Endothelial cell of umbilical vein (primary cell): ENCODE measurements around the gene SNCA. TPM values are rescaled to one million over a fixed set of nuclear protein-coding genes. Genes with fewer than 3 reads are reported as not detected.

Source experiments
- BruUV-seq: library from RNA; stranded (reverse); fragments of 400-500 nt; replicated peaks from 2 replicates; lab custom pipeline; 2021; lab: Mats Ljungman, UMichigan
- CTCF ChIA-PET: fragments of 300-600, 350-600 bp; sonication (Branson Sonifier 250); formaldehyde crosslinking; loops from one replicate; lab custom pipeline; 2021; ENCODE audit warnings: antibody characterized with exemption, inconsistent platforms; lab: Charles Lee
- POLR2A ChIA-PET: fragments of 300-600, 350-600 bp; sonication (Branson Sonifier 250); formaldehyde crosslinking; loops from one replicate; lab custom pipeline; 2021; ENCODE audit warnings: antibody characterized with exemption, inconsistent platforms; lab: Charles Lee
- DNase-seq: peaks from one replicate; pipeline ENCODE4 v3.0.0-alpha.2; 2011; ENCODE audit warnings: low read depth, low spot score
- FAIRE-seq: peaks from 2 replicates; lab custom pipeline; 2011; peaks lifted over from hg19 to GRCh38; lab: Jason Lieb, UNC
- H2AFZ ChIP-seq: 2 replicates; pipeline ENCODE4 v1.6.0; 2012; ENCODE audit warnings: low read depth, low read length, control low read depth, inconsistent platforms
- H3K27ac ChIP-seq: 2 replicates; pipeline ENCODE4 v1.5.1; 2011; ENCODE audit warnings: low read depth, mild to moderate bottlenecking, control low read depth, low read length, moderate library complexity; ENCODE audit not compliant: insufficient read depth
- H3K27me3 ChIP-seq, 2 experiments: 2 replicates each; pipeline versions ENCODE4 v1.6.0 to v1.6.1; 2011; ENCODE audit warnings: low read length in 2 of 2, mixed read lengths in 1 of 2; ENCODE audit not compliant: control insufficient read depth in 2 of 2, insufficient read depth in 2 of 2
- H3K36me3 ChIP-seq, 2 experiments: 2 replicates in 1 of 2; 3 replicates in 1 of 2; pipeline ENCODE4 v1.5.1; 2011; ENCODE audit warnings: low read length in 2 of 2, mild to moderate bottlenecking in 1 of 2, moderate library complexity in 1 of 2; ENCODE audit not compliant: control insufficient read depth in 2 of 2, insufficient read depth in 2 of 2; ENCODE audit errors: extremely low read depth in 1 of 2
- H3K4me1 ChIP-seq: 3 replicates; pipeline ENCODE4 v1.5.1; 2011; ENCODE audit warnings: mild to moderate bottlenecking, low read length; ENCODE audit not compliant: control insufficient read depth, insufficient read depth; ENCODE audit errors: extremely low read depth
- H3K4me2 ChIP-seq: 2 replicates; pipeline ENCODE4 v1.6.1; 2011; ENCODE audit warnings: low read length, control low read depth, mixed read lengths; ENCODE audit not compliant: insufficient read depth
- H3K4me3 ChIP-seq, 3 experiments: fragments of 200-600 bp in 1 of 3; sonication (generic), shearing (Covaris generic) in 1 of 3; replicated peaks in 1 of 3; 2 replicates each; pipeline ENCODE4 v1.5.1; 2011 to 2016; ENCODE audit warnings: control low read depth in 3 of 3, low read length in 3 of 3, mild to moderate bottlenecking in 2 of 3, inconsistent platforms in 1 of 3, low read depth in 1 of 3, moderate library complexity in 1 of 3; ENCODE audit not compliant: insufficient read depth in 1 of 3
- H3K79me2 ChIP-seq: 2 replicates; pipeline ENCODE4 v1.6.0; 2012; ENCODE audit warnings: low read length, inconsistent platforms; ENCODE audit not compliant: control insufficient read depth, insufficient read depth
- H3K9ac ChIP-seq: replicated peaks from 2 replicates; pipeline ENCODE3; 2011; ENCODE audit warnings: low read length, control low read depth; ENCODE audit not compliant: insufficient read depth; ENCODE audit errors: extremely low read depth
- H3K9me1 ChIP-seq: replicated peaks from 3 replicates; pipeline ENCODE4 v1.6.0; 2011; ENCODE audit warnings: mild to moderate bottlenecking, low read length; ENCODE audit not compliant: control insufficient read depth, insufficient read depth; ENCODE audit errors: extremely low read depth
- H3K9me3 ChIP-seq: replicated peaks from 2 replicates; pipeline ENCODE4 v1.5.1; 2012; ENCODE audit warnings: low read length, inconsistent platforms; ENCODE audit not compliant: control insufficient read depth, insufficient read depth
- H4K20me1 ChIP-seq: replicated peaks from 2 replicates; pipeline ENCODE3; 2011; ENCODE audit warnings: mild to moderate bottlenecking, low read length; ENCODE audit not compliant: control insufficient read depth, insufficient read depth; ENCODE audit errors: extremely low read depth
- GATA2 ChIP-seq: IDR thresholded peaks from 2 replicates; pipeline ENCODE4 v1.7.0; 2011; ENCODE audit warnings: low read depth, mild to moderate bottlenecking, moderate library complexity, mixed read lengths, low read length; ENCODE audit not compliant: insufficient read length, insufficient read depth
- POLR2A ChIP-seq: IDR thresholded peaks from 2 replicates; pipeline ENCODE4 v1.6.1; 2012; ENCODE audit warnings: low read depth, mild to moderate bottlenecking, control low read depth, low read length
- POLR2AphosphoS5 ChIP-seq: IDR thresholded peaks from 2 replicates; pipeline ENCODE4 v1.6.1; 2012; ENCODE audit warnings: low read depth, mild to moderate bottlenecking, control low read depth, low read length, moderate library complexity; ENCODE audit not compliant: insufficient read depth
- dilution Hi-C: fragments of 300-500 bp; cut with MboI; formaldehyde crosslinking; loops from one replicate; pipeline ENCODE4 v1.15.0; 2019; ENCODE audit warnings: low sequenced_read_pairs; ENCODE audit not compliant: extremely low pct_ligation_motif_present
- intact Hi-C: fragments of 100-400 bp; cut with micrococcal nuclease; formaldehyde crosslinking; loops from one replicate; pipeline ENCODE4 v1.10.0; 2022
- polyA plus RNA-seq, 4 experiments: library from polyadenylated mRNA; depleted of rRNA in 3 of 4; stranded (reverse) in 3 of 4; unstranded in 1 of 4; fragments of >200 nt; gene quantifications; 2 replicates each; pipeline versions ENCODE4 v1.2.1 to v1.2.3, GENCODE V29; 2011 to 2012; ENCODE audit warnings: missing spikeins in 1 of 4
- total RNA-seq: library from RNA; stranded (reverse); gene quantifications from 2 replicates; pipeline ENCODE4 v1.2.3, GENCODE V29; 2021
- TF ChIP-seq, protein P1 (sequence below), 2 donors: IDR thresholded peaks; 1 replicate in 1 of 2; 2 replicates in 1 of 2; pipeline ENCODE4 v1.5.1; 2011; ENCODE audit warnings: low read length in 2 of 2, mild to moderate bottlenecking in 2 of 2, moderate library complexity in 2 of 2, control low read depth in 1 of 2, inconsistent platforms in 1 of 2, low read depth in 1 of 2; ENCODE audit not compliant: insufficient read depth in 1 of 2; ENCODE audit errors: extremely low read depth in 1 of 2

The SNCA gene
- total and polyA plus RNA-seq, 2 donors (not counting 3 experiments of a cell fraction or from before 2014, with no cell fraction given): 76.8 to 116 TPM

DNA sequence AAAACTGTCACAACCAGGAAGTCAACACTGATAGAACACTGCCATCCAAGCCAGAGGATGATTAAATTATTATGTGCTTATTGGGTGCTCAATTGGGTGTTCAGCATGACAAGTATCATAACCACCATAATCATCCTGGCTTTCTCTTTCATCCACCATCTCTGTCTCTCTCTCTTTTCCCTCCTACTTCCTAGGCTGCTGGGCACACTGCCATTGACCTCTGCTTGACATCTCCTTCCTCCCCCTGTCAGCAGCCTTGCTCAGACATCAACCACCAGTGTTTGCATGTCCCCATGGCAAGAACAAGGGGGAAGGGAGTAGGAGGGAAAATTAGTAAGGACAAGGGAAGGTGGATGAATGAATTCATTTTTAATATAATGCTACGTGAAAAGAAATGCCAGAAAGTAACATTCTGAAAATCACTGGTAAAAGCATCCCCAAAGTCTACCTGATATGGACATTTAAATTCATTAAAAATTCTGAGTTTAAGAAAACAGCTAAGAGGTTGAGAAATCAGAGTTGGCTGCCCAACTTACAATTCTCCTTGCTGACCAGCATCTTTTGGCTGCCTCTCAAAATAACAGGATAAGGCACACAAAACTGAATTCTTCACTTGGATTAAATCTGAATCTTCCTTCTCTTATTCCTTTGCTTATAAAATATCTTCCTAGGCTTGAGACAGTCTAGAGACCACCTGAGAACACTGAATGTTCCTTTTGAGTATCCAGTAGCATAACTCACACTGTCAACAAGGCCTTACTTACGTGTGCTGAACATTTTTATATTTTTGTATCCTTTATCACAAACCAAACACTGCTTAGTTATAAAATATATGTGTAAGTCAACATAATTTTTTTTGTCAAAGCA is 48.5 kb downstream of the SNCA start:
- H3K9me1 ChIP-seq: no peaks in the 10 kb centered on the region
- no peaks in the 10 kb centered on the region for H3K36me3 ChIP-seq
- no peaks in the 10 kb centered on the region for H3K9me3 ChIP-seq
- DNase-seq (peak; percentile 83), FAIRE-seq (peak; percentile 77)
- H2AFZ ChIP-seq: no peak overlapping the region
- intact Hi-C loops (no loop called here), dilution Hi-C loops (no loop called here)
- no peak overlapping the region for H3K4me2 ChIP-seq
- no peak for TF ChIP-seq GATA2
- TF ChIP-seq POLR2AphosphoS5: peak; percentile 26
- ChIA-PET CTCF (no interaction called here), POLR2A (no interaction called here)
- H3K79me2 ChIP-seq: peaks cover 23% of the 10 kb centered on the region
- no peaks in the 10 kb centered on the region for H4K20me1 ChIP-seq
- H3K4me3 ChIP-seq: no peak overlapping the region
- peaks cover 15% of the 10 kb centered on the region for H3K4me1 ChIP-seq
- no peaks in the 10 kb centered on the region for H3K27me3 ChIP-seq
- no peak overlapping the region for H3K27ac ChIP-seq
- BruUV-seq: no TSS peak
- no peak overlapping the region for H3K9ac ChIP-seq

DNA sequence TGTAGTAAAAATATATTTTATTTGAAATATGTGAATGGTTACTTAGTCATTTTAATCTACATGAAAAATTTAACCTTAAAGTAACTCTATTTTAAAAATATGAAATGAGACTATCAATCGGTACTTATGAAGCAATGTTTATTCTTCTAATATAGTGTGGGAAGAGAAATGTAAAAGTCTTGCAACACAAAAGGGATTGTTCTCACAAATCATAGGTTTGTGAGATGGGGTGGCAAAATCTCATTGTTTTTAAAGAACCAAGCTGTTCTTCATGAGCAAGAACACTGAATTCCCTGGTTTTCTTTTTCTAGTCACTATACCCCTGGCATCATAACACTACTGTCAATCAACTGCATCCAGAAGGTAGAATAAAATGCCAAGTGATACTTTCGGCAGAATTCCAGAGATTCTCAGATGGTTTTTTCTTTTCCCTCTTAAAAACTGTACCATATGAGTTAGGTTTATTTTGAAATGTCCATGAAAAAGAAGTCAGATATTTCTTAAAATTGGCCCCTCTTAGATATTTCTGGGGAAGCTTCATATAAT is 52.2 kb downstream of the SNCA start:
- FAIRE-seq (no peak), DNase-seq (no peak)
- peaks cover 23% of the 10 kb centered on the region for H3K79me2 ChIP-seq
- no peaks in the 10 kb centered on the region for H3K9me3 ChIP-seq
- no peak overlapping the region for H3K27ac ChIP-seq
- no peaks in the 10 kb centered on the region for H3K36me3 ChIP-seq
- no peaks in the 10 kb centered on the region for H4K20me1 ChIP-seq
- no peaks in the 10 kb centered on the region for H3K9me1 ChIP-seq
- no peak overlapping the region for H3K9ac ChIP-seq
- no peak overlapping the region for H3K4me2 ChIP-seq
- ChIA-PET POLR2A (no interaction called here), CTCF (interaction anchor here (1.0 to 1.3 kb wide), 2 partner anchors 18 to 19 kb away, joined by 3 to 4 read pairs; no protein-coding TSS in a partner anchor)
- TF ChIP-seq, protein P1, sequence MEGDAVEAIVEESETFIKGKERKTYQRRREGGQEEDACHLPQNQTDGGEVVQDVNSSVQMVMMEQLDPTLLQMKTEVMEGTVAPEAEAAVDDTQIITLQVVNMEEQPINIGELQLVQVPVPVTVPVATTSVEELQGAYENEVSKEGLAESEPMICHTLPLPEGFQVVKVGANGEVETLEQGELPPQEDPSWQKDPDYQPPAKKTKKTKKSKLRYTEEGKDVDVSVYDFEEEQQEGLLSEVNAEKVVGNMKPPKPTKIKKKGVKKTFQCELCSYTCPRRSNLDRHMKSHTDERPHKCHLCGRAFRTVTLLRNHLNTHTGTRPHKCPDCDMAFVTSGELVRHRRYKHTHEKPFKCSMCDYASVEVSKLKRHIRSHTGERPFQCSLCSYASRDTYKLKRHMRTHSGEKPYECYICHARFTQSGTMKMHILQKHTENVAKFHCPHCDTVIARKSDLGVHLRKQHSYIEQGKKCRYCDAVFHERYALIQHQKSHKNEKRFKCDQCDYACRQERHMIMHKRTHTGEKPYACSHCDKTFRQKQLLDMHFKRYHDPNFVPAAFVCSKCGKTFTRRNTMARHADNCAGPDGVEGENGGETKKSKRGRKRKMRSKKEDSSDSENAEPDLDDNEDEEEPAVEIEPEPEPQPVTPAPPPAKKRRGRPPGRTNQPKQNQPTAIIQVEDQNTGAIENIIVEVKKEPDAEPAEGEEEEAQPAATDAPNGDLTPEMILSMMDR (IDR thresholded peaks at IDR 0.05; ENCODE audit: extremely low read depth in 1 of 2, insufficient read depth in 1 of 2, low read depth in 1 of 2, low read length in 2 of 2): no peak
- no peak for TF ChIP-seq POLR2A
- dilution Hi-C loops (no loop called here), intact Hi-C loops (no loop called here)
- H3K4me3 ChIP-seq: no peak overlapping the region
- H2AFZ ChIP-seq: no peak overlapping the region
- peaks cover 15% of the 10 kb centered on the region for H3K4me1 ChIP-seq
- no peaks in the 10 kb centered on the region for H3K27me3 ChIP-seq
- BruUV-seq: no TSS peak
